ENCODE data around the gene ACTR3.
"Not testable (repeated sequence)": the region's sequence is repeated elsewhere in the genome, so short reads cannot be mapped to it uniquely, and the experiment has no call there.

ACTR3 gene

GRCh38 chr2:113889471-113890252, at the start of gene ACTR3:
Gene ACTR3, plus strand, starts transcription at chr2:113890089. Its CDS starts 191 bp downstream, at chr2:113890280.
- DNase-seq: peak; percentile 98

DNA sequence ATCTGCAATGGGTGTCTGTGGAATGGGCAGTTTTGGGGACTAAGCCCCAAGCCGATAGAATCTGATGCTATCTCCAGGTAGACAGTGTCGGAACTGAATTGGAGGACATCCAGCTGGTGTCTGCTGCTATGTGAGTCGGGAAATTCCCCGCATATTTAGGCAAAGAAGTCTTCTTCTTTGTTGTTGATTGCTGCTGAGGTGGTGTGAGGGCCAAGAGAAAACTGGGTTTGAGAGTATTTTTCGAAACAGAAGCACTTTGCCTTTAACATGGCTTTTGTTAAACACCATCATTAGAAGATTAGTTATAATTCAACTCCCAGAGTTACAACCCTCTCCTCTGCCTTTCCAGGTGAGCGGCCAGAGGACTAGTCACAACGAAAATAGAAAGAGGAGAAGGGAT, 49.4 kb upstream of the ACTR3 start:
- DNase-seq: no peak

DNA sequence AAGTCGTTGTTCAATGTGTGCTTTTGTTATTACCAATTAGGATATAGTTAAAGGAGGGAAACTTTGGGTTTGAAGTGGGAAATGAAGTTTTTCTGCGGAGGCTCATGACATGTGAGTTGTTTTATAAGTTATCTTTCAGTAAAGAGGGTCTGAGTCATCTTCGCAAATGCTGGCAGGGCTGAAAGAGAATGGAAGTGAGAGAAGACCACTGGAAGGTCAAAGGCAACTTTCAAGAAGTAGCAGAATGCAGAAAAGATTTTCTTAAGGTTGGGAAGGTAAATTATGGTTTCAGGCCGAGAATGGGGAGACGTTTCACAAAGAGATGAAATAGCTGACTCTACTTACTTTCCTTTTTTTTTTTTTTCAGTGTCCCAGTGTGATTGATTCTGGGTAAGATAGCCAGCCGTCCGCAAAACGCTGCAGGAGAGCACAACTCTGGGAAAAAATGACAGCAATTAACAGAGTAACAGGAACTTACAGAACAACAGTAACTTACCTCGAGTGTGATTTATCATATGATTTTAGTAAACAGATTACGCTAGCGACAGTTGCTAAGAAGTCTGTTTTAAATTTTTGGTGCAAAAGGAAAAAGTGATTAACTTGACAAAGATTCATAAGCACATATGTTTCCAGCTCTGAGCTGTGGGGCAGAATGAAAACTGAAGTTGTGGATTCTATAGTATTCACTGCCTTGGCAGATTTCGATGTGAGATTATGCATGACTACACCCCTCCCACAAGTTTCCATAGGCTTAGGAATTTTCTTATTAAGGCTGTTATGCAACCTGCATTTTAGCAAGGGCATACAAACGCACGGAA, 46.8 kb upstream of the ACTR3 start:
- DNase-seq: no peak

DNA sequence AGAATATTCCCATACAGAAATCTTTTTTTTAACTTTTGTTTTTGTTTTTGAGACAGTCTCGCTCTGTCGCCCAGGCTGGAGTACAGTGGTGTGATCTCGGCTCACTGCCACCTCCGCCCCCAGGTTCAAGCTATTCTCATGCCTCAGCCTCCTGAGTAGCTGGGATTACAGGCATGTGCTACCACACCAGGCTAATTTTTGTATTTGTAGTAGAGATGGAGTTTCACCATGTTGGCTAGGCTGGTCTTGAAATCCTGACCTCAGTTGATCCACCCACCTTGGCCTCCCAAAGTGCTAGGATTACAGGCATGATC, 46.2 kb upstream of the ACTR3 start:
- not testable (repeated sequence) for DNase-seq

DNA sequence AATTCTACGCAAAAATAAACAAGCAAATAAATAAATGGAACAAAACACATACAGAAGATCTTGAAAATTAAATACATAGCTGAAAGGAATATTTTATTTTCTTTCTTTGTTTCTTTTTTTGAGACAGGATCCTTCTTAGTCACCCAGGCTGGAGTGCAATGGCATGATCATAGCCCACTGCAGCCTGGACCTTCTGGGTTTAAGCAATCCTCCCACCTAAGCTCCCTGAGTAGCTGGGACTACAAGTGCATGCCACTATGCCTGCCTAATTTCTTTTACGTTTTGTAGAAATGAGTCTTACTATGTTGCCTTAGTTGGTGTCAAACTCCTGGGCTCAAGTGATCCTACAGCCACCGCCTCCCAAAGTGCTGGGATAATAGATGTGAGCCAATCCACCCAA, 44.6 kb upstream of the ACTR3 start:
- DNase-seq: no peak

GRCh38 chr2:113845796-113846195, 44.1 kb upstream of the ACTR3 start:
- not testable (repeated sequence) for DNase-seq

- DNase-seq: no peak
These were observed 43.5 kb upstream of the ACTR3 start for GRCh38 chr2:113846429-113846828.

GRCh38 chr2:113847144-113847543, 42.7 kb upstream of the ACTR3 start:
- DNase-seq: no peak

DNA sequence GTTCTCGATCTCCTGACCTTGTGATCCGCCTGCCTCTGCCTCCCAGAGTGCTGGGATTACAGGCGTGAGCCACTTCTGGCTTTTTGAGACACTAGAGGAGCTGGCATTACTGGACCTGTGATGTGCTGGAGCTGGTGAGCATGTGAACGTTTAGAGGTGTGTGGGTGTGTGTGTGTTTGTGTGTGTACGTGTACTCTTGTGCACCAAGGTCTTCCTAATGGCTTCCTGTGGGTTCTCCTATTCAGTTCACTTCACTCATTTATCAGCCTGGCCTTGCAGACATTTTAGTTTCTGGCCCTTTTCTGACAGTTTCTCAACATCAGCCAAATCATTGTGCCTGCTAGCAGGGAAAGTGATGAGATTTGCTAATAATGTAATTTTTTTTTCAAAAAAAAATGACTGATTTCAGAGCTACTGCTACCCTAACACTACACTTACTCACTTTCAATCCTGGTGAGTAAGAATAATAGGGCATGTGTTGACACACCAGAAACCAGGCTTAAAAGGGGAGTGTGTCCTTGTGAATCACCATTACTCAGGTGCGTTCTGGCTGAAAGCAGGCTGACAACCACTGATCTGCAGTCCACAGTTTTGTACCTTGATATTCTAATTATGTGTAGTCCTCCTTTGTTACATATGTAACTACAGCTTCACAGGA, 41.0 kb upstream of the ACTR3 start:
- no peak for DNase-seq

DNA sequence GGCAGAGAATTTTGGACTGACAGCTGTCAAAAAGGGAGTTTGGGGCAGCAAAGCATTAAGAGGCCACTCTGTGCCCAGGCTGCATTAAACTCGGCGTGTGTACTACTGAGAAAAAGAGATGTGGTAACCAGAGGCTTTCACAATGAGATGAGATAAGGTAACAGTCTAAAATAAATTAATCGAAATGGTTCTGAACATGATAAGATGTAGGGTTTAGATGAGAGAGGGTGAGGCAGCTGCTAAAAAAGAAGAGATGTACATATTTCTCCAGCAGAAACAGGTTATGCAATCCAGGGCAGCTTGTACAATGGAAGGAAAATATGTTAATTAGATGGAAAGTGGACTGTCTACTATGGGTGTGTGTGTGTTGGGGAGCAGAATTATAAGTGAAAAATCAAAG, 39.2 kb upstream of the ACTR3 start:
- no peak for DNase-seq

- no peak for DNase-seq
These were observed 38.2 kb upstream of the ACTR3 start for GRCh38 chr2:113851640-113852039.

DNA sequence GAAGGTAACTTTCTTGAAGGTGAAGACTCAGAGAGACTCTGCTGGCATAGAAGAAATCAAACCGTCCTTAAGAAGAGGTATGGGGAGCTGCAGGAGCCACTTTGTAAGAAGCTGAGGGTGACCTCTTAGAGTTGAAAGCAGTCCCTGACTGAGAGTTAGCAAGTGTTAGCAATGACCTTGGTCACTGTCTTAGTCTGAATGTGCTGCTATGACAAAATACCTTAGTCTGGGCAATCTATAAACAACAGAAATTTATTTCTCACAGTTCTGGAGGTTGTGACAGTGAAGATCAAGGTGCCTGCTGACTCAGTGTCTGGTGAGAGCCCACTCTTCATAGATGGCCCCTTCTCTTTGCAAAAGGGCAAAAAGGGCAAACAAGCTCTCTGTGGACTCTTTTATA, 35.7 kb upstream of the ACTR3 start:
- no peak for DNase-seq

DNA sequence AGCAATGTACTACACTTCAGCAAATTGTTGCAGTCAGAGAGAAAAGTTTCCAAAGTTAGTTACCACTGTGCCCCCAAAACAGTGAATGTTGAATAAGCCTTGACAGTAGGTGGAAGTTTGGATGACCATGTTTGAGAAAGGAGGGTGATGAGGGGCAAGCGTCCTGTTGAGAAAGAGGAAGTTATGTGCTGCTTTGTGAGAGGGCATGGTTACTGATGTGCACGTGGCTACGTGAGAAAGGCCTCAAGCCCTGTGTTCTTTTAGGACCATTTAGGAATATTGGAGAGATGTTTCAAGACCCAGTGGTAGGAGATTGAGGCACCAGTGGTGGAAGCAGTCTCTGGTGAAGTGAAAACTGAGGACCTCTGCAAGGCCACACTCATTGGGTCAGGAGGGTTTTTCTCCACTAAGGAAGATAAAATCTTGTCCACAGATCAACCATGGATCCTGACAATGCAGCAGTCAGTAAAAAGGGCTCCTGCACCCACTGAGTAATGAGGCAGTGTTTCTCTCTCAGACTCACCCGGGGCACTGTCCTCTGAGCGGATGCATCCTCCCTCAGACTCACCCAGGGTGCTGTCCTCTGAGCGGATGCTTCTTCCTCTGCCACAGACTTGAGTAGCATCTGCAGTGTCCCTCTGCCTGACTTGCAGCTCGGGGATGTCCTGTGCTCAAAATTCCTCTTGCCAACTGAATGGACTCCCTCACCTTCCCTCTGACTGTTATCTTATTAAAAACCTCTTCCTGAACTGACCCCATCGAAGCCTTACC, 34.7 kb upstream of the ACTR3 start:
- DNase-seq: peak; percentile 29

DNA sequence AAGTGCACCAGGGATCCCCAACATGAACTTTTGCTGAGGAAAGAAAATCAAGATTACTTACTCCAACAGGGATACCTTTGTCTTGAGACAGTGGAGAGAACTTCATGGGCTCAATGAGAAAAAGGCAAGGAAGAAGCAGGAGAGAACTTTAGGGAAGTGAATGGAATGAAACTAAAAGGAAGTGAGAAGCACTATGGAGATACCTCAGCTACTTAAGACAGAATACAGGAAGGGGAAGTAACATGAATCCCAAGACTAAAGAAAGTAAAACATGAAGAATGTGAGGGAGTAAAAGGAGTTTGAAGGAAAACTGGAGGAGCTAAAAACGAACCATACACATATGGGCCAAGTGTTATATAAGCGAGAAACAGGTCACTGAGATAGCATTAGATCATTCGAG, 32.4 kb upstream of the ACTR3 start:
- DNase-seq: no peak

DNA sequence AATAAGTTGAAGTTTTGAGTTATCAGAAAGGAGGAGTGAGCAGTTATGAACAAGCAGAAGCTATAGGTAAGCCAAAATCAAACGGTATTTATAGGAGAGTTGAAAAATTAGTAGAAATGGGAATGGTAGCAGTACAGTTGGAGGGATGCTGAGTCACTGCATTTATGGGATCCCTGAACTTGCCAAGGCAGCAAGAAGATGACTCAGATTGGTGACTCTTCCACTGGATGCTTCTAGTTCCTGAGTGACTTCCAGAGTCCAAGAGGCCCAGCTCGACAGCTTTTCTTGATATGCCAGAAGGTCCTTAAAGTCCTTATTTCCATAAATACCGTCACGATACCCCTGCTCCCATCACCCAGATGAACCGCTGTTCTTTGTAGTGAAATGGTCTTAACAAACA, 31.1 kb upstream of the ACTR3 start:
- no peak for DNase-seq

DNA sequence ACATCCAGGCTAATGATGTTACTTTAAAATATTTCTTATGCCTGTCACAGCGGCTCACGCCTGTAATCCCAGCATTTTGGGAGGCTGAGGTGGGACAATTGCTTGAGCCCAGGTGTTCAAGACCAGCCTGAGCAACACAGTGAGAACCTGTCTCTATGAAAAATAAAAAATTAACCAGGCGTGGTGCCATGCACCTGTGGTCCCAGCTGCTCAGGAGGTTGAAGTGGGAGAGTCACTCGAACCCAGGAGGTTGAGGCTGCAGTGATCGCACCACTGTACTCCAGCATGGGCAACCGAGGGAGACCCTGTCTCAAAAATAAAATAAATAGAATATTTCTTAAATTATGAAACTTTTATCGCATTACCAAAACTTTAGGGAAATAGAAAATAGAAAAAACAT, 28.1 kb upstream of the ACTR3 start:
- DNase-seq: peak; percentile 26

DNA sequence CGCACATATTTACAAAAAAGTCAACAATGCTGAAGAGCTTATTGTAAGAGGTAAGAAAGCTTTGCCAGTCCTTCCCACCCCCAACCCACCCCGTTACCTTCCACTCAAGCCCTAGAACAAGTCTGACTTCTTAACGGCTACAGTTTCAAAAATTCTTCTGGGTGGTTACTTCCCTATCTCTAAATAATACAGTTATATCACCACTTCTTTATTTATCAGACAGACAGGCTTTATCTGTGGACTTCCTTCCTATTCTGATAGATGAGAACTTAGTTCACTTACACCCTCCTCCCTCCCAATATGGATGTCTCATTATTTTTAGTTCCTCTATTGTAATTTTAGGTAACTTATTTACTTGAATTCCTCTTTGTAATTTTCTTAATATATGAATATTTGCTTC, 26.7 kb upstream of the ACTR3 start:
- DNase-seq: no peak

- no peak for DNase-seq
These were observed 22.3 kb upstream of the ACTR3 start for GRCh38 chr2:113867571-113867970.

GRCh38 chr2:113869253-113869652, 20.6 kb upstream of the ACTR3 start:
- DNase-seq: no peak

DNA sequence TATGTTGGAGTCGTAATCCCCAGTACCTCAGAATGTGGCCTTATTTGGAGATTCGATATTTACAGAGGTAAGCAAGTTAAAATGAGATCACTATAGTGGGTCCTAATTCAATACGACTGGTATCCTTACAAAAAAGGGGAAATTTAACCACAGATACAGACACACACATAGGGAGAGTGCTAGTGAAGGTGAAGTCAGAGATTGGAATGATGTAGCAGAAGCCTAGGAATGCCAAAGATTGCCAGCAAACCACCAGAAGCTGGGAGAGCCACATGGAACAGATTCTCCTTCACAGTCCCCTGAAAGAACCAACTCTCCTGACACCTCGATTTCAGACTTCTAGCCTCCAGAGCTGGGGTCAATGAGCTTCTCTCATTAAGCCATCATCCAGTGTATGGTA, 17.7 kb upstream of the ACTR3 start:
- DNase-seq: no peak

DNA sequence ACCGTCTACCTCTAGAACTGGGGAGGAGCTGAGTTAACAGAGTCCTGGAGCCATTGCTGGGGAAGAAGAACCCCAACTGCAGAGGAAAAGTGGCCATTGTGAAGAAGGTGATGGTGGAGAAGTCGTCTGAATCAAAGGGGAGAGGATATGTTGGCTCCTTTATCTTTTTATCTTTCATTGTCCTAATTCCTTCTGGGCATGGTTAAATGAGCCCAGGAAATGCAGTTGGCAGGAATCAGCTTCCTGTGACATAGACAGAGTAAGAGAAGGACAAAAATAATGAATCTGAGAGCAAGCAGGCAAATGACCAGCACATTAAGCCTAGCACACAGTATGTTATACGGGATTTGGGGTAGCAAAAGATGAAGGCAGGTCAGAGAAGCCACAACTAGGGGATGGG, 16.0 kb upstream of the ACTR3 start:
- DNase-seq: no peak

DNA sequence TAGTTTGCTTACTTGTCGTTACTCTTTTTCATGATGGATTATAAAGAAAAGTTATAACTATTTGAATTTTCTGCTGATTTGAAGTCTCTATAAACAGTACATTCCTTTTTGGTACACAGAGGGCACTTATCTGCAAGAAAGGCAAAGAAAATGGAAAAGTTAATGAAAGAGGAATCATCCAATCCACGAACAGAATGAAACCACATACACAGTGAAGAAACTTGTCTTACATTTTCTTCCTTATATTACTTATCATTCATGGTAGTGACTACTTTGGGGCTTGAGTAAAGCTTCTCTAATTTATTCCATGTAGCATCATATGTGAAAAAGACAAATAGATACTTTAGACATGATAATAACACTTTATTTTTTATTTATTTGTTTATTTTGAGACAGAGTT, 14.8 kb upstream of the ACTR3 start:
- no peak for DNase-seq
